K562 (cell line): ENCODE data around the gene RASGRP1. TPM values are rescaled to one million over a fixed set of nuclear protein-coding genes. Genes with fewer than 3 reads are reported as not detected.

ENCODE experiments used
- ATAC-seq: fragments of 200-7000 bp; cut with Tn5 transposase; 3 replicates; pipeline ENCODE4 v1.9.1; 2020; ENCODE audit warnings: moderate library complexity
- BruUV-seq: library from RNA; stranded (reverse); fragments of 400-500 nt; replicated peaks from 2 replicates; lab custom pipeline; 2021; lab: Mats Ljungman, UMichigan
- CTCF ChIA-PET: fragments of 300-600 bp; formaldehyde crosslinking; extraction: SDS; loops from one replicate; lab custom pipeline; 2021; ENCODE audit warnings: low intra/inter-chr PET ratio; lab: Yijun Ruan, JAX
- POLR2A ChIA-PET: fragments of 300-600, 350-650 bp; sonication (Branson Sonifier 250); formaldehyde crosslinking; extraction: SDS; loops from one replicate; lab custom pipeline; 2021; ENCODE audit warnings: antibody characterized with exemption, inconsistent platforms; lab: Yijun Ruan, JAX
- DNase-seq, 4 experiments: peaks; one replicate each; pipeline versions ENCODE4 v3.0.0 to v3.0.0-alpha.2; 2011 to 2018; ENCODE audit warnings: low spot score in 3 of 4, mixed read lengths in 3 of 4; ENCODE audit errors: extremely low read depth in 1 of 4
- FAIRE-seq: peaks from 2 replicates; lab custom pipeline; 2011; peaks lifted over from hg19 to GRCh38; lab: Jason Lieb, UNC
- H2AFZ ChIP-seq: 2 replicates; pipeline ENCODE4 v1.6.0; 2011; ENCODE audit warnings: low read depth, low read length, control low read depth, inconsistent platforms
- H3K27ac ChIP-seq: fragments of 200-600 bp; 3 replicates; pipeline ENCODE4 v1.8.0; 2011; ENCODE audit warnings: low read depth, mild to moderate bottlenecking, control low read depth, inconsistent platforms, low read length, moderate library complexity, mixed read lengths; ENCODE audit errors: extremely low read depth
- H3K27me3 ChIP-seq, 2 experiments: fragments of 300-600 bp in 1 of 2; 2 replicates in 1 of 2; 3 replicates in 1 of 2; pipeline versions ENCODE4 v1.6.0 to v1.8.0; 2011; ENCODE audit warnings: inconsistent platforms in 2 of 2, low read length in 2 of 2, mild to moderate bottlenecking in 1 of 2, mixed read lengths in 1 of 2, moderate library complexity in 1 of 2; ENCODE audit not compliant: control insufficient read depth in 2 of 2, insufficient read depth in 2 of 2
- H3K36me3 ChIP-seq: fragments of 300-600 bp; 3 replicates; pipeline ENCODE4 v1.8.0; 2011; ENCODE audit warnings: mild to moderate bottlenecking, low read length, inconsistent platforms; ENCODE audit not compliant: control insufficient read depth, insufficient read depth
- H3K4me1 ChIP-seq, 2 experiments: fragments of 200-600 bp in 1 of 2; replicated peaks in 1 of 2; 2 replicates in 1 of 2; 3 replicates in 1 of 2; pipeline versions ENCODE4 v1.5.1 to v1.8.0; 2011; ENCODE audit warnings: inconsistent platforms in 2 of 2, low read length in 2 of 2, mild to moderate bottlenecking in 1 of 2, mixed read lengths in 1 of 2, moderate library complexity in 1 of 2; ENCODE audit not compliant: control insufficient read depth in 2 of 2, insufficient read depth in 2 of 2
- H3K4me2 ChIP-seq: 2 replicates; pipeline ENCODE4 v1.6.1; 2011; ENCODE audit warnings: low read length, control low read depth, inconsistent platforms, mixed read lengths; ENCODE audit not compliant: insufficient read depth
- H3K4me3 ChIP-seq: fragments of 200-600 bp; sonication (generic), shearing (Covaris generic); 2 replicates; pipeline ENCODE4 v1.5.1; 2016; ENCODE audit warnings: control low read depth, inconsistent platforms
- H3K79me2 ChIP-seq: fragments of 200-600 bp; 3 replicates; pipeline ENCODE4 v1.8.0; 2011; ENCODE audit warnings: low read length, inconsistent platforms; ENCODE audit not compliant: control insufficient read depth, insufficient read depth
- H3K9ac ChIP-seq, 2 experiments: 2 replicates each; pipeline versions ENCODE4 v1.6.0 to v1.6.1; 2011; ENCODE audit warnings: low read depth in 2 of 2, low read length in 2 of 2, control low read depth in 1 of 2, inconsistent platforms in 1 of 2, mild to moderate bottlenecking in 1 of 2, mixed read lengths in 1 of 2; ENCODE audit not compliant: insufficient read depth in 1 of 2
- H3K9me1 ChIP-seq: one replicate; pipeline ENCODE4 v1.6.0; 2011; ENCODE audit warnings: inconsistent platforms, mild to moderate bottlenecking, low read length, moderate library complexity; ENCODE audit not compliant: control insufficient read depth, insufficient read depth
- H3K9me3 ChIP-seq: replicated peaks from 2 replicates; pipeline ENCODE4 v1.5.1; 2011; ENCODE audit warnings: low read depth, low read length, inconsistent platforms; ENCODE audit not compliant: control insufficient read depth, insufficient read depth
- H4K20me1 ChIP-seq: replicated peaks from 2 replicates; pipeline ENCODE4 v1.6.1; 2011; ENCODE audit warnings: low read length, inconsistent platforms, mixed read lengths; ENCODE audit not compliant: control insufficient read depth, insufficient read depth
- CBX2 ChIP-seq: fragments of 200-600 bp; sonication (generic); IDR thresholded peaks from one replicate; pipeline ENCODE4 v1.6.1; 2012; ENCODE audit warnings: mild to moderate bottlenecking, low read length, inconsistent platforms; ENCODE audit not compliant: insufficient read depth, poor library complexity, severe bottlenecking
- HMBOX1 ChIP-seq: sonication (generic); IDR thresholded peaks from 2 replicates; pipeline ENCODE4 v1.6.1; 2016
- NFYB ChIP-seq: IDR thresholded peaks from 2 replicates; pipeline ENCODE4 v1.6.1; 2011; ENCODE audit warnings: mild to moderate bottlenecking, moderate library complexity; ENCODE audit not compliant: insufficient read length; ENCODE audit errors: extremely low read depth
- RAD51 ChIP-seq: fragments of 450-650 bp; IDR thresholded peaks from 2 replicates; pipeline ENCODE4 v1.7.1; 2016; ENCODE audit warnings: low read depth, mild to moderate bottlenecking, borderline replicate concordance
- RBBP5 ChIP-seq: fragments of 200-600 bp; sonication (generic); IDR thresholded peaks from 2 replicates; pipeline ENCODE4 v1.6.1; 2012; ENCODE audit warnings: borderline replicate concordance, mild to moderate bottlenecking, low read length, control low read depth, inconsistent platforms; ENCODE audit not compliant: insufficient read depth, poor library complexity, severe bottlenecking
- RBM25 ChIP-seq: fragments of 200-400 bp; formaldehyde crosslinking; IDR thresholded peaks from 2 replicates; pipeline ENCODE4 v1.6.1; 2018; ENCODE audit warnings: low read length, low read depth, moderate library complexity; ENCODE audit not compliant: severe bottlenecking
- TFE3 ChIP-seq: fragments of 450-650 bp; formaldehyde crosslinking; IDR thresholded peaks from 2 replicates; pipeline ENCODE4 v1.4.0; 2020; ENCODE audit warnings: mild to moderate bottlenecking, mixed read lengths
- TOE1 ChIP-seq, 2 experiments: fragments of 450-650 bp in 1 of 2; sonication (generic) in 1 of 2; formaldehyde crosslinking in 1 of 2; IDR thresholded peaks; 2 replicates each; pipeline versions ENCODE4 v1.7.1 to v1.8.0; 2016 to 2022; ENCODE audit warnings: borderline replicate concordance in 2 of 2, mild to moderate bottlenecking in 2 of 2, antibody characterized with exemption in 1 of 2, inconsistent platforms in 1 of 2, low read depth in 1 of 2, missing genetic modification reagents in 1 of 2, moderate library complexity in 1 of 2
- USF2 ChIP-seq: sonication (generic); formaldehyde crosslinking; IDR thresholded peaks from 2 replicates; pipeline ENCODE4 v1.5.0; 2020; ENCODE audit warnings: missing genetic modification reagents
- WGBS: fragments of 100-300 bp; shearing (Covaris generic); methylation state at CpG from one replicate; pipeline ENCODE4 v1.1.6; 2016; ENCODE audit warnings: low coverage, mixed read lengths; ENCODE audit not compliant: insufficient coverage; ENCODE audit errors: missing lambda C conversion rate; 5-methylcytosine and 5-hydroxymethylcytosine counted together
- in situ Hi-C: fragments of 300-500 bp; cut with MboI; formaldehyde crosslinking; loops from 4 replicates; pipeline ENCODE4 v1.15.0; 2018; ENCODE audit warnings: inconsistent platforms, mixed read lengths
- intact Hi-C: fragments of 100-400 bp; cut with micrococcal nuclease; formaldehyde crosslinking; loops from 2 replicates; pipeline ENCODE4 v1.14.2; 2022
- polyA plus RNA-seq, 8 experiments: library from polyadenylated mRNA; depleted of rRNA in 4 of 8; stranded (reverse) in 5 of 8; unstranded in 3 of 8; fragments of >200 nt; fragmentation: Nextera tagmentation in 2 of 8; fragmentation: Illumina TruSeq in 1 of 8; extraction: Ambion mirVana in 2 of 8; extraction: Trizol in 1 of 8; gene quantifications; 2 replicates each; pipeline versions ENCODE4 v1.2.1 to v1.2.3, GENCODE V29; 2011 to 2014; ENCODE audit warnings: inconsistent platforms in 1 of 8, missing spikeins in 1 of 8
- total RNA-seq, 7 experiments: library from RNA; depleted of rRNA in 6 of 7; stranded (reverse); fragments of >200 nt in 6 of 7; fragmentation: Illumina TruSeq in 2 of 7; extraction: Trizol in 2 of 7; gene quantifications; 2 replicates each; pipeline versions ENCODE4 v1.2.1 to v1.2.3, GENCODE V29; 2011 to 2021; ENCODE audit warnings: low replicate concordance in 1 of 7

The RASGRP1 gene
- total and polyA plus RNA-seq, 9 of the 15 experiments (the other 6 are each of a cell fraction or from before 2014, with no cell fraction given), result 0.14 to 0.72 (median 0.31) TPM

GRCh38 chr15:38597219-38597800 is 32.7 kb upstream of the RASGRP1 start:
- Histone ChIP-seq H3K36me3 (no peaks in the 10 kb centered on the region), H3K4me2 (no peak overlapping the region), H3K79me2 (no peaks in the 10 kb centered on the region), H3K4me1 (peaks cover 6 to 23% of the 10 kb centered on the region in 2 experiments; a peak in 4 of 5 replicates), H3K27me3 (no peaks in the 10 kb centered on the region), H2AFZ (peak overlapping the region; percentile 58; the same call in 1 of the 2 replicates), H3K4me3 (no peak overlapping the region), H3K9ac (no peak overlapping the region), H4K20me1 (no peaks in the 10 kb centered on the region), H3K9me1 (no peaks in the 10 kb centered on the region), H3K9me3 (no peaks in the 10 kb centered on the region), H3K27ac (no peak overlapping the region)
- no peak for ATAC-seq
- no peak for FAIRE-seq
- CTCF ChIA-PET, result no interaction called here
- peak in 1 of 4 experiments; percentile 17 for DNase-seq
- BruUV-seq, result no TSS peak
- TF ChIP-seq RBBP5, result no peak
- peak; percentile 83 for TF ChIP-seq TFE3 (CRISPR knock-in tag)
- TF ChIP-seq NFYB, result peak; percentile 85
- TF ChIP-seq RBM25, result peak; percentile 25
- no peak for TF ChIP-seq HMBOX1
- TF ChIP-seq RAD51, result peak; percentile 72; the same call in 1 of the 2 replicates
- TF ChIP-seq CBX2, result no peak
- peak; percentile 35 for TF ChIP-seq USF2 (CRISPR knock-in tag)
- 0 out of 2 replicates have a peak, but pooled peaks have one; percentile 47 for TF ChIP-seq TOE1 (IDR thresholded peaks at IDR 0.05; ENCODE audit: borderline replicate concordance)
- TF ChIP-seq TOE1 (CRISPR knock-in tag; IDR thresholded peaks at IDR 0.05; ENCODE audit: borderline replicate concordance, low read depth), result no peak
- WGBS, result 38% methylated on average over 3 of the region's 3 CpGs
- intact Hi-C loops (no loop called here), in situ Hi-C loops (no loop called here)
- POLR2A ChIA-PET, result interaction anchor here (1.4 kb wide), 1 partner anchor 8 kb away, joined by 5 read pairs; no protein-coding TSS in a partner anchor
